ENCODE data around the gene QRICH2.

GRCh38 chr17:76304226-76305134 is 3.6 kb downstream of the QRICH2 start:
- TF ChIP-seq CTCF (IDR thresholded peaks at IDR 0.05; ENCODE audit: low read length) (no peak), EZH2 (optimal IDR thresholded peaks at IDR 0.05; ENCODE audit: low read depth, low read length) (no peak), EZH2phosphoT487 (IDR thresholded peaks at IDR 0.05; ENCODE audit: low read length) (no peak)

Data from MM.1S (cell line).